PFSK-1 (cell line): ENCODE data around the gene GPR176.

Experiments
- FOXP2 ChIP-seq: optimal IDR thresholded peaks from 2 replicates; pipeline ENCODE3; 2011; ENCODE audit warnings: borderline replicate concordance, control low read depth, inconsistent platforms; ENCODE audit not compliant: insufficient read depth; ENCODE audit errors: extremely low read length, extremely low read depth
- POLR2AphosphoS5 ChIP-seq: IDR thresholded peaks from 2 replicates; pipeline ENCODE4 v1.6.1; 2012; ENCODE audit warnings: low read depth, mild to moderate bottlenecking, control low read depth, low read length, moderate library complexity
- SIN3A ChIP-seq: IDR thresholded peaks from 2 replicates; pipeline ENCODE4 v1.6.1; 2012; ENCODE audit warnings: mild to moderate bottlenecking, low read length, moderate library complexity, borderline replicate concordance; ENCODE audit not compliant: insufficient read depth
- TAF1 ChIP-seq: IDR thresholded peaks from 2 replicates; pipeline ENCODE4 v1.6.1; 2012; ENCODE audit warnings: low read length, control low read depth, borderline replicate concordance; ENCODE audit not compliant: insufficient read depth
- TF ChIP-seq, protein P1 (sequence below), 2 experiments: IDR thresholded peaks; 2 replicates each; pipeline versions ENCODE4 v1.6.1 to v1.8.0; 2011 to 2012; ENCODE audit warnings: low read depth in 2 of 2, low read length in 2 of 2, control low read depth in 1 of 2, inconsistent platforms in 1 of 2, mild to moderate bottlenecking in 1 of 2, moderate library complexity in 1 of 2; ENCODE audit not compliant: insufficient read depth in 1 of 2

GPR176 gene

DNA sequence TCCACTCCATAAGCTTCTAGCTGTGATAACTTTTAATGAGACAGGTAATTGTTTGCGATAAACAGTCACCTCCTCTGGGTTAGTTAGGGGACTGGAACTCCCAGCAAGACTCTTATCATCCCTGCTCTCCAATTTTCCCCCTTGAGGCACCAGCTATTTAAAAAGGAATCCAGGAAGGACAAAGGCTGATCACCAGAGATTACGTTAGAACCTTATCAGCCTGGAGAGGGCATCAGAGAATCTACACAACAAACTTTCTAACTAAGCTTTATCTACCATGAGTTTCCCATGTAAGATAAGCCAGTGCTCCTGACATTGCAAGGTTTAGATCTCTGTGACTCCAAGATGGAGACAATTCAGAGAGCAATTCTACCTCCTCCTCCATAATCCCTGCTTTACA, 31.3 kb downstream of the GPR176 start:
- no peak for TF ChIP-seq TAF1
- no peak for TF ChIP-seq SIN3A
- TF ChIP-seq POLR2AphosphoS5: no peak
- TF ChIP-seq FOXP2: no peak
- TF ChIP-seq, protein P1, sequence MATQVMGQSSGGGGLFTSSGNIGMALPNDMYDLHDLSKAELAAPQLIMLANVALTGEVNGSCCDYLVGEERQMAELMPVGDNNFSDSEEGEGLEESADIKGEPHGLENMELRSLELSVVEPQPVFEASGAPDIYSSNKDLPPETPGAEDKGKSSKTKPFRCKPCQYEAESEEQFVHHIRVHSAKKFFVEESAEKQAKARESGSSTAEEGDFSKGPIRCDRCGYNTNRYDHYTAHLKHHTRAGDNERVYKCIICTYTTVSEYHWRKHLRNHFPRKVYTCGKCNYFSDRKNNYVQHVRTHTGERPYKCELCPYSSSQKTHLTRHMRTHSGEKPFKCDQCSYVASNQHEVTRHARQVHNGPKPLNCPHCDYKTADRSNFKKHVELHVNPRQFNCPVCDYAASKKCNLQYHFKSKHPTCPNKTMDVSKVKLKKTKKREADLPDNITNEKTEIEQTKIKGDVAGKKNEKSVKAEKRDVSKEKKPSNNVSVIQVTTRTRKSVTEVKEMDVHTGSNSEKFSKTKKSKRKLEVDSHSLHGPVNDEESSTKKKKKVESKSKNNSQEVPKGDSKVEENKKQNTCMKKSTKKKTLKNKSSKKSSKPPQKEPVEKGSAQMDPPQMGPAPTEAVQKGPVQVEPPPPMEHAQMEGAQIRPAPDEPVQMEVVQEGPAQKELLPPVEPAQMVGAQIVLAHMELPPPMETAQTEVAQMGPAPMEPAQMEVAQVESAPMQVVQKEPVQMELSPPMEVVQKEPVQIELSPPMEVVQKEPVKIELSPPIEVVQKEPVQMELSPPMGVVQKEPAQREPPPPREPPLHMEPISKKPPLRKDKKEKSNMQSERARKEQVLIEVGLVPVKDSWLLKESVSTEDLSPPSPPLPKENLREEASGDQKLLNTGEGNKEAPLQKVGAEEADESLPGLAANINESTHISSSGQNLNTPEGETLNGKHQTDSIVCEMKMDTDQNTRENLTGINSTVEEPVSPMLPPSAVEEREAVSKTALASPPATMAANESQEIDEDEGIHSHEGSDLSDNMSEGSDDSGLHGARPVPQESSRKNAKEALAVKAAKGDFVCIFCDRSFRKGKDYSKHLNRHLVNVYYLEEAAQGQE (IDR thresholded peaks at IDR 0.05; ENCODE audit: insufficient read depth in 1 of 2, low read depth in 2 of 2, low read length in 2 of 2): no peak

DNA sequence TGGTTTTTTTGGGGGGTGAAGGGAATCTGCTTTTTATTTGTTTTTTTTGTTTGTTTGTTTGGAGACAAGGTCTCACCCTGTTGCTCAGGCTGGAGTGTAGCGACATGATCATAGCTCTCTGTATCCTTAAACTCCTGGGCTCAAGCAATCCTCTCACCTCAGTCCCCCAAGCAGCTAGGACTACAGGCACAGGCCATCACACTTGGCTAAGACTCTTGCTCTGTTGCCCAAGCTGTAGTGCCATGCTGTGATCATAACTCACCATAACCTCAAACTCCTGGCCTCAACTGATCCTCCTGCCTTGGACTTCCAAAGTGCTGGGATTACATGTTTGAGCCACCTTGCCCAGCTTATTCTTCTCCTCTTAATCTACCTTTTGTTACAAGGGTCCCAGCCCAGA, 31.8 kb downstream of the GPR176 start:
- TF ChIP-seq TAF1 (no peak), POLR2AphosphoS5 (no peak), SIN3A (no peak), FOXP2 (no peak)
- TF ChIP-seq, protein P1 (IDR thresholded peaks at IDR 0.05; ENCODE audit: insufficient read depth in 1 of 2, low read depth in 2 of 2, low read length in 2 of 2): no peak

DNA sequence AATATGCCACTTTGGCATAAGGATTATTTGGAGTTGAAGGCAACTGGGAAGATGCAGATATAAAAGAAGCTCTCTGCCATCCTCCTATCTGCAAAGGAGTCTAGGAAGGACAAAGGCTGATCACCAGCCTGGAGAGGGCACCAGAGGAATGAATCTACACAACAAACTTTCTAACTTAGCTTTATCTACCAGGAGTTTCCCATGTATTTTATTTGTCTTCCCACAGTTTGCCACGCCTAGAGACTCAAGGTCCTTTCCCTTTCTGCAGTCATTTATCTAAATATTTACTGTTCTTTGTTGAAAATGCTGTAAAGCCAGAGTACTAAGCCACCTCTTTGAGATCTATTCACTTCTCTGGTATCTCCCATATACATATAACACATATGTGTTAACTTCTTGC, 32.2 kb downstream of the GPR176 start:
- no peak for TF ChIP-seq SIN3A
- TF ChIP-seq POLR2AphosphoS5: no peak
- TF ChIP-seq FOXP2: no peak
- TF ChIP-seq, protein P1 (IDR thresholded peaks at IDR 0.05; ENCODE audit: insufficient read depth in 1 of 2, low read depth in 2 of 2, low read length in 2 of 2): no peak
- TF ChIP-seq TAF1: no peak

DNA sequence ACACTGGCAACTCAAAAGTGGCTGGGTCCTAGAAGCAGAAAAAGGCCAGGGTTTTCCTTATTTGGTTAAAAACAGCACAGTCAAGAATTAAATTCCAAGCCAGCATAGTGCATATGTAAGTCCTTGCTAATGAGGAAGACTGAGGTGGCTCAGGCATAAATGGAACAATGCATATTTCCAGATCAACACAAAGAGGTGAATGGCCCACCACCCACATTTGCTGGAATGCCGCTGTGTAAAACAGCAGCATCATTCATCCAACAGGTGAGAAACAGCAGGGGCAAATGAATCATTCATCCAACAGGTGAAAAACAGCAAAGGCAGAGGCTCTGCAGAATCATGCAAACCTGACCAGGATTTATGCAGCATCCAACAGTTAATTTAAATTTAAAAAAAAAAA, 32.9 kb downstream of the GPR176 start:
- TF ChIP-seq, protein P1 (IDR thresholded peaks at IDR 0.05; ENCODE audit: insufficient read depth in 1 of 2, low read depth in 2 of 2, low read length in 2 of 2): no peak
- TF ChIP-seq POLR2AphosphoS5 (no peak), TAF1 (no peak), SIN3A (no peak), FOXP2 (no peak)

DNA sequence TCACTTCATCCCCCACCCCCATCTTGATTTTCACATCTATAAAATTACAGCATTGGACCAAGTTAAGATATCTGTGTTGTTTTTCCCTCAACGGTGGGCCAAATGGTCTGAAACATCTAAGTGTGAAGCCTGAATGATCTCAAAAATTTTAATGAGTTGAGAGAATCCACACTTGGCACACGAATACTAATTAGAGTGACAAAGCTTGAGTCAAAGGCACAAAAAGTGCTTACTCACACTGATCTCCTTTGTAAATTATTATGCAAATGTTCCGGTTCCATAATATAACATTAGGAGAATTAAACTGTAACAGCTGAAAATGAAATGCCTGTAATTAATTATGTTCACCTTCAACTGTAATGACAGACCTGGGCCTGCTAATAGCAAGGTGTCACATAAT, 33.6 kb downstream of the GPR176 start:
- TF ChIP-seq TAF1 (no peak), FOXP2 (no peak), POLR2AphosphoS5 (no peak), SIN3A (no peak)
- TF ChIP-seq, protein P1 (IDR thresholded peaks at IDR 0.05; ENCODE audit: insufficient read depth in 1 of 2, low read depth in 2 of 2, low read length in 2 of 2): no peak
